GM12878 (cell line): ENCODE data around the gene NKX1-1.

ENCODE experiments used
- CTCF ChIP-seq, 3 experiments: IDR thresholded peaks in 2 of 3; conservative IDR thresholded peaks in 1 of 3; 2 replicates each; pipeline ENCODE4 v1.5.1; 2011; ENCODE audit warnings: low read depth in 3 of 3, low read length in 3 of 3, mild to moderate bottlenecking in 3 of 3, control low read depth in 2 of 3, moderate library complexity in 2 of 3, inconsistent platforms in 1 of 3, mixed read lengths in 1 of 3; ENCODE audit not compliant: control insufficient read depth in 2 of 3, insufficient read depth in 1 of 3; ENCODE audit errors: extremely low read depth in 1 of 3
- NR2C1 ChIP-seq: fragments of 450-650 bp; IDR thresholded peaks from 2 replicates; pipeline ENCODE4 v1.6.1; 2017; ENCODE audit warnings: antibody characterized with exemption, mild to moderate bottlenecking, moderate library complexity
- POLR2A ChIP-seq: IDR thresholded peaks from 2 replicates; pipeline ENCODE4 v1.6.1; 2011; ENCODE audit warnings: low read depth, mild to moderate bottlenecking, low read length
- TF ChIP-seq, protein P1 (sequence below): IDR thresholded peaks from 2 replicates; pipeline ENCODE4 v1.6.1; 2011; ENCODE audit warnings: low read depth, mild to moderate bottlenecking, low read length, moderate library complexity, borderline replicate concordance; ENCODE audit errors: extremely low read depth

- no peak for TF ChIP-seq CTCF (IDR thresholded peaks at IDR 0.05 in 2 of 3, conservative IDR thresholded peaks at IDR 0.05 in 1 of 3; ENCODE audit: control insufficient read depth in 2 of 3, extremely low read depth in 1 of 3, insufficient read depth in 1 of 3, low read depth in 3 of 3, low read length in 3 of 3)
- TF ChIP-seq, protein P1, sequence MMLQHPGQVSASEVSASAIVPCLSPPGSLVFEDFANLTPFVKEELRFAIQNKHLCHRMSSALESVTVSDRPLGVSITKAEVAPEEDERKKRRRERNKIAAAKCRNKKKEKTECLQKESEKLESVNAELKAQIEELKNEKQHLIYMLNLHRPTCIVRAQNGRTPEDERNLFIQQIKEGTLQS, result no peak
- no peak for TF ChIP-seq POLR2A
- TF ChIP-seq NR2C1, result no peak
Observed at GRCh38 chr4:1449833-1450741, 43.8 kb upstream of the NKX1-1 start.
